HG03439 (cell line): ENCODE results near the gene TGIF1.
"Not testable (repeated sequence)": the region's sequence is repeated elsewhere in the genome, so short reads cannot be mapped to it uniquely, and the experiment has no call there.

Source experiments
- ATAC-seq: cut with Tn5 transposase; IDR thresholded peaks from one replicate; pipeline ENCODE4 v1.9.1; 2021; ENCODE audit warnings: mild to moderate bottlenecking, moderate library complexity; ENCODE audit not compliant: unreplicated experiment

Gene TGIF1

GRCh38 chr18:3455090-3455635 is 5.2 kb downstream of the TGIF1 start:
- no peak for ATAC-seq

DNA sequence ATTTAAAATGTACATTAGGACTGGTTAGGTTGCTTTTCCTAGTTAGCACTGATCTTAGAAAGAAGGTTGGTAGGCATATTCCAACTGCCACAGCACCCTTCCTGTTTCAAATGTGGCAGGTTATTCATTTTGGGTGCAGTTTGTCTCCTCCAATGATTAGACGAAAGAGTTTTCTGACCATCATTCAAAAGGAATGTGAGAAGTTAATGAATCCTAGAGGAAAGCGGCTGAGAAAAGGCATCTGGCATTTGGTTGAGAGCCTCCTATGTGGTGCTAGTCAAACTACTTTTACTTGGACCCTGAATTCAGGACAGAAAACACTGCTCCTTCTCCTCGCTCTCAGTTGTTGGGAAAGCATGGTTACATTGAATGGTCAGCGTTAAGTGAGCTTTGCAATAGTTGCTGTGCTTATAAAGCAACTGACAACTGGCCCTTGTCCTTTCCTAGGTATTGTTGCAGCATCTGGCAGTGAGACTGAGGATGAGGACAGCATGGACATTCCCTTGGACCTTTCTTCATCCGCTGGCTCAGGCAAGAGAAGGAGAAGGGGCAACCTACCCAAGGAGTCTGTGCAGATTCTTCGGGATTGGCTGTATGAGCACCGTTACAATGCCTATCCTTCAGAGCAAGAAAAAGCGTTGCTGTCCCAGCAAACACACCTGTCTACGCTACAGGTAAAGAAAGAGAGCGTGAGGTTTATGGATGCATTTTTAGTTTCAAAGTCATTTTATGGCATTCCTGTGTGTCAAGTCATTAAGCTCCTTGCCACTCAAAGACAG is 6.1 kb downstream of the TGIF1 start:
- ATAC-seq = no peak

DNA sequence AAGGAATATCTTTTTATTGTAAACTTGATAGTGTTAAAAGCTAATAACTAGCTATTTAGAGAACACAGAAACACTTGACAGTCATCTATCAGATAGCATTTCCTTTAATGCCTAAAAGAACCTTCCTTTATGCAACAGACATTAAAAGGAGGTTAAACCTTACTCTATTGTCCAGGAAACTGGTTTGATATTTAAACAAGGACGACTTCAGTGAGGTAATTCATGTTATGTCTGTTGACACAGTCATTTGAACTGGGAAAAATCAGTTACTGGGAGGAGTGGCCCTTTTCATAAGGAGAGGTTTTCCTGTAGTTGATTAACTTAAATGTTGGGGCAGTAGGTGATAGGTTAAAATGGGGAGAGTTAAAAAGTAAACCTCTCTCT is 6.7 kb downstream of the TGIF1 start:
- ATAC-seq = no peak

GRCh38 chr18:3457261-3457724 is 7.3 kb downstream of the TGIF1 start:
- no peak for ATAC-seq

DNA sequence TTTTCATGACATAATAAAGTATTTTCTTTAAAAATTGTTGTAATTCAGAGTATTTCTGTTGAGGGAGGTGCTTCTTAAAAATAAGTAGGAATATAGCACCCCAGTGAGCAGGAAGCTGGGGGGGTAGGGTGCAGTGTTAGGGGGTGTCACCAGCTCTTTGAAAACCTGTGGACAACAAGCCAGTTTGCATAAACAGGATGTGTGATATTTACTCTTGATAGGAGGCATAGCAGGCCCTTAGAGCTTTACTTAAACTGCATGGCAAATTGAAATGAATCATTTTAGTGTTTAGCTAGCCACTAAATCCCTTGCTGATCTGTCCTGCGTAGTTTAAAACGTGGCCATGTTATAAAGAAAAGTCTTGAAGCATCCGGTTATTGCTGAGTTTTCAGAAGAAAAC is 8.4 kb downstream of the TGIF1 start:
- ATAC-seq = no peak

DNA sequence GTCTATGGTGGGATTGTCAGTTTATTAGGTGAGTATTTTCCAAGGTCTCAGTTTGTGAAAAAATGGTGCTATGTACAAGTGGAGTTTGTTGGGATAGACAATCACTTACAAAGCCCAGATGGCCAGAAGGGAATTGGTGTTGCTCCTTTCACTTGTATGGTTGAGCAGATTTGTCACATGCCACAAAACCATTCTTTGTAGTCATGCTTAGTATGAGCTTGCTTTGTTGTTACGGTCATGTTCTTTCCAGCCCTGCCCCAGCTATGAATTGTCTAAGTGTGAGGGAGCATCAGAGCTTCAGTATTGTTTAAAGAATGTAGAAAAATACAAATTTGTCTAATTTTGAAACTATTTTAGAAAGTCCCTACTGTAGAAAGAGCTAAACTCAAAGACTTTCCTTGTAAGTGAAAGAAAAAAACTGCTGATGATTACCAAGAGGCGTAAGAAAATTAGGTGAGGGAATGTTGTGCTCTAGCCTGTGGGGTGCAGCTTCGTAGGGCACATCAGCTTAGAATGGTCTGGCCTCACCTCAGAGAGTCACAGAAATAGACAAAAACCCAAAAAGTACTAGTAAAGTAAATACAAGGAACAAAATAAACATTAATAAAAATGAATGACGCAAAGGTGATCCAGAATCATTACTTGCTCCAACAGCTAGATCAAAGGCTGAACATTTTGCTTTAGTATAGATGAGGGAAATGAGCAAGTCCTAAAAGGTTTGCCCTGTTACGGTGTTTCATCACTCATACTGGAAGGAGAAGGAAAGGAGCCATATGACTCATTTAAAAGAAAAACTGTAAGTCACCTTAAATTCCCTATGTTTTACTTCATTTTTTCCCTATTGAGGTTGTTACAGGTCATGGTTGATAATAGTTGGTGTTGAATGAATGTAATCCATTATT is 9.2 kb downstream of the TGIF1 start:
- no peak for ATAC-seq

GRCh38 chr18:3460823-3461398 is 10.9 kb downstream of the TGIF1 start:
- no peak for ATAC-seq

- no peak for ATAC-seq
Observed at GRCh38 chr18:3461704-3462103, 11.7 kb downstream of the TGIF1 start.

- no peak for ATAC-seq
Observed at GRCh38 chr18:3463051-3463450, 13.1 kb downstream of the TGIF1 start.

DNA sequence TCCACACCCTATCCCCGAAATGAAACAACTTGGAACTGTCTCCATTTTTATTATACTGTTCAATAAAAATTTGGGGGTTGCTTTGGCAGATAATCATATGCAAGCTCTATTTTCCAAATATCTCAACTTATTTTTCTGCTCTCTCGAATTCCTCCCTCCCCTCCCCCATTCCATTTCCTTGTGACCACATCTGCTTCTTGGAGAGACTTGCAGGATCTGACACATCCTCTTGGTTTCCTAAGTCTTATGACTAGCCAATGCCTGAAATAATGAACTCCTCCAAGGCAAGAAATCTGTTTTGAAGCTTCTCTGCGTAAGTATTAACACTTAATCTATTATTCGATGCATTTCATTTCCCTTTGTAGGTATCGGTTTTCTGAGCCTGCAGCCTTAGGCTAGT is 16.1 kb downstream of the TGIF1 start:
- no peak for ATAC-seq

DNA sequence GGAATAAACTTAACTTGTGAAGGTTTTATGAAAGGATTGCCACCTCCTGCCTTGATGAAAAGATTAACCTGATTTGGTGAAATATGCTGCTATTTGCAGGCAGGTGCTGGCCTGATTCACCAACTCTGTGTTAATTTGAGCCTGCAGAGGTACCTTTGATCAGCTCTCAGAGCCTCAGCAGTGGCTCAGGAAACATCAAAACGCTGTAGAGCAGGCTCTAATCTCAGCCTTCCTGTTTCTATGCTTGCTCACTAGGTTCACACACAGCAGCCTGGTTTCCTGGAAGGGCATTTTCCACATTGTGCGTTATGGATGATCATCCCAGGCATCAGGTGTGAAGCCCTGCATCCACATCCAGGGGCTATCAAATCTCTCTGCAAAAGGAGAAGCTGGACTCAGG is 16.9 kb downstream of the TGIF1 start:
- ATAC-seq = no peak

- no peak for ATAC-seq
Observed at GRCh38 chr18:3468066-3468705, 18.2 kb downstream of the TGIF1 start.

- no peak for ATAC-seq
Observed at GRCh38 chr18:3468833-3469232, 18.9 kb downstream of the TGIF1 start.

- ATAC-seq = no peak
Observed at GRCh38 chr18:3471141-3471648, 21.2 kb downstream of the TGIF1 start.

DNA sequence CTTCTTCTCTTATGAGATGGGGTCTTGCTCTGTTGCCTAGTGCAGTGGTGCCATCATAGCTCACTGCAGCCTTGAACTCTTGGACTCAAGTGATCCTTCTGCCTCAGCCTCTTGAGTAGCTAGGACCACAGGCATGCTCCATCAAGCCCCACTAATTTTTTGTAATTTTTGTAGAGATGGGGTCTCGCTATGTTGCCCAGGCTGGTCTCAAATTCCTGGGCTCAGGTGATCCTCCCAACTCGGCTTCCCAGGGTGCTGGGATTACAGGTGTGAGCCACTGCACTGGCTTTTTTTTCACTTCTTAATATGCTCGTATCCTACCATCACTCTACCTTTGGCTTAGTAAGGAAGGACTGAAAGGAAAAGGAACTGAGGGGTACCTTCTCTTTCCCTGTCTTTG is 22.1 kb downstream of the TGIF1 start:
- not testable (repeated sequence) for ATAC-seq

DNA sequence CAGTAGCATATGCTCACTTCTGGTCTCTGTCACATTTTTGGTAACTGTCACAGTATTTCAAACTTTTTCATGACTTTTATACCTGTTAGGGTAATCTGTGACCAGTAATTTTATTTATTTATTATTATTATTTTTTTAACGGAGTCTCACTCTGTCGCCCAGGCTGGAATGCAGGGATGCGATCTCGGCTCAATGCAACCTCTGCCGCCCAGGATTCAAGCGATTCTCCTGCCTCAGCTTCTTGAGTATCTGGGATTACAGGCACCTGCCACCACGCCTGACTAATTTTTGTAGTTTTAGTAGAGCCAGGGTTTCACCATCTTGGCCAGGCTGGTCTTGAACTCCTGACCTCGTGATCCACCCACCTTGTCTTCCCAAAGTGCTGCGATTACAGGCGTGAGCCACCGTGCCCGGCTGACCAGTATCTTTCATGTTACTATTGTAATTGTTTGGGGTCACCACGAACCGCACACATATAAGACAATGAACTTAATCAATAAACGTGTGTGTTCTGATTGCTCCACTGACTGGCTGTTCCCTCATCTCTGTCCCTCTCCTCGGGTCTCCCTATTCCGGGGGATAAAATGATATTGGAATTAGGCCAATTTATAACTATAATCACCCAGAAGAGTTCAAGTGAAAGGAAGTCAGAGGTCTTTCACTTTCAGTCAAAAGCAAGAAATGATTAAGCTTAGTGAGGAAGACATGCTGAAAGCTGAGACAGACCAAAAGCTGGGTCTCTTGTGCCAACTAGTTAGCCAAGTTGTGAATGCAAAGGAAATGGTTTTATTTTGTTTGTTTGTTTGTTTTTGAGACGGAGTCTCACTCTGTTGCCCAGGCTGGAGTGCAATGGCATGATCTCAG is 22.9 kb downstream of the TGIF1 start:
- ATAC-seq = no peak

GRCh38 chr18:3478262-3478978 is 28.4 kb downstream of the TGIF1 start:
- ATAC-seq = no peak

DNA sequence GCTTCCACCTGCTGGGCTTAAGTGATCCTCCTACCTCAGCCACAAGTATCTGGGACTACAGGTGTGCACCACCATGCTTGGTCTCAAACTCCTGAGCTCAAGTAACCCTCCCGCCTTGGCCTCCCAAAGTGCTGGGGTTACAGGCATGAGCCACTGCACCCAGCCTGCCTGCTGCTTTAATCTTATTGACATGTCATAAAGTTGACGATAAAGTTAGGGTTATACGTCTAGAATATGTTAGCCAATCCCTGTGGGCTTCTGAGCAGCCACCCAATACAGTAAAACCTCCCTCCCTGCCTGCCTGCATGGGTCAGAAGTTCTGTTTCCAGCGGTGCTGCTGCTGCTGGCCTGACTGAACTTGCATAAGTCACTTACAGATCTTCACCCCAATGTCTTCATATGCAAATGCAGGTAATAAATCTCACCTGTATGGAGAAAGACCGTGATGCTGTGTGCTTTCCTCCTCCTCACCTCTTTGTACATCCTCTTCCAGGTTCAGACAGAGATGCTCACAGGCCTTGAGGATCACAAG is 30.1 kb downstream of the TGIF1 start:
- no peak for ATAC-seq
